DMS53 treated with DMSO at 0.1 percent for 48 hours (cell line): ENCODE results near the gene CFAP77.
"Not testable (repeated sequence)": the region's sequence is repeated elsewhere in the genome, so short reads cannot be mapped to it uniquely, and the experiment has no call there.

ENCODE experiments used
- DNase-seq: peaks from one replicate; lab custom pipeline; 2025; ENCODE audit not compliant: unreplicated experiment; lab: John Stamatoyannopoulos, UW

Gene CFAP77

DNA sequence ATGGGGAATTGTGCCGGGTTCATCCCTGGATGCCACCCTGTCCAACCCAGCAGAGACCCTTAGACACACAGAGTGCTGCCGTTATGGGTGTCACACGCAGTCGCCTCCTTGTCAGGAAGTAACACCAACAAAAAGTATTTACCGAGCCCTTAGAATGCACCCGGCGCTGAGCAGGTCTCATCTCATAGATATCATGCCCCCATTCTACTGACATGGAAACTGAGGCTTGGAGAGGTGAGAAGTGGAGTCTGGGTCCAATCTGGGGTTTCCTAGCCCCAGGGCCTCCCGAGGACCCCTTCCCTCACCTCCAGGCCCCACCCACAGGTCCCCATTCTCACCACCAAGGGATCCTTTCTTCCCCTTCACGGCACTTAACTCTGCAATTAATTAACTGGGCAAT is 135.6 kb downstream of the CFAP77 start:
- DNase-seq, result no peak

- DNase-seq, result no peak
Measured at GRCh38 chr9:132546148-132547051, 136.4 kb downstream of the CFAP77 start.

- DNase-seq, result no peak
Measured at GRCh38 chr9:132547052-132547431, 137.0 kb downstream of the CFAP77 start.

DNA sequence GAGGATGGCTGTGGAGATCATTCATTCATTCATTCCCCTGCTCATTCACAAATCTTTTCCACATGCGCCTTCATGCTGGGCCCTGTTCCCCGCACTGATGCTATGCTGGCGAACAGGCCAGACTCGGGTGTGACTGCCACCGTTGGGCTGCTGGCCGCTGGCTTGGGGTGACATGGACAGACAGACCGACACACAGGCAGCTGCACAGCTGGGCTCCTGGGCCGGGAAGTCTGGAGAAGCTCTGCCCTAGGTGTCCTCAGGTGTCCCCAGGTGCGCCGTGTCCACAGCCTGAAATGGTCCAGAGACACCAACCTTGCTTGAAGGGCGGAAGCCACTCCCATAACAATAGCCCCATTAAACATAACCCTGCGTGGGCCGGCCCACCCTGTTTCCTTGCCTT is 137.4 kb downstream of the CFAP77 start:
- no peak for DNase-seq

GRCh38 chr9:132547976-132548730 is 138.1 kb downstream of the CFAP77 start:
- no peak for DNase-seq

GRCh38 chr9:132548751-132549640 is 139.0 kb downstream of the CFAP77 start:
- no peak for DNase-seq

- no peak for DNase-seq
Measured at GRCh38 chr9:132551556-132551955, 141.5 kb downstream of the CFAP77 start.

- DNase-seq, result no peak
Measured at GRCh38 chr9:132552041-132552440, 142.0 kb downstream of the CFAP77 start.

- no peak for DNase-seq
Measured at GRCh38 chr9:132554755-132555154, 144.7 kb downstream of the CFAP77 start.

DNA sequence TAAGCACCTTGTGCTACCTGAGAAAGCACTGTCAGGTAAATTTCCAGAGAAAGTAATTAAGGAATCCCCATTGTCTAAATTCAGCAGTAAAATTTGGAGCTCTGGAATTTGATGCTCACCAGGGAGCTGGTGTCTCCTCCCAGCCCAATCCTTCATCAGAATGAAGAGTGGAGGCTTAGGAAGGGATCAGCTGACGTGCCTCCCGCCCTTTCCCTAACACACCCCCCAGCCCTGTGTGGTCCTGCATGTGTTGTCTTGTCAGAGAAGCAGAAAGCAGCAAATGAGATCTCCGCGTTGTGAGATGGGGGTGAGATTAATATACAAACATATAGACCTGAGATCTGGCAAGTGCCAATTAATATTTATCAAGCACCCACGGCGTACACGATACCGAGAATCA is 145.5 kb downstream of the CFAP77 start:
- no peak for DNase-seq

GRCh38 chr9:132556235-132556634 is 146.2 kb downstream of the CFAP77 start:
- DNase-seq, result no peak

DNA sequence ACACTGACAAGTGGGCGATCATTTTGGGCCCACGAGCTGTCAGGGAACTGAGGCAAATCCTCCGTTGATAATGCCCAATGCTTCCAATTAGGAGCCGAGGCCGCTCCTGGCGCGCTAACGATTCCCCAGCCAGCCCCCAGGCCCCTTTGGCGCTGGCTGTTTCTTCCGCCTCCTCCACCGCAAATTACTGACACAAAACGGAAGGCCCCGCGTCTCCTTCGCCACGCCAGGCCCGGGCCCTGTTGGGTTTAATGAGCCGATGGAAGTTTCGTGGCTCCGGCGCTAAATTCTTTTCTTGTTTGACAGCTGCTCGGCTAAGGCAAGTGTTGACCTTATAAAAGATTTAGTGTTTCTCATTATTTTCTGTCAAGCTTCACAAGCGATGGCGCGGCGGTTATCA is 146.7 kb downstream of the CFAP77 start:
- DNase-seq, result no peak

GRCh38 chr9:132557159-132557558 is 147.1 kb downstream of the CFAP77 start:
- no peak for DNase-seq

DNA sequence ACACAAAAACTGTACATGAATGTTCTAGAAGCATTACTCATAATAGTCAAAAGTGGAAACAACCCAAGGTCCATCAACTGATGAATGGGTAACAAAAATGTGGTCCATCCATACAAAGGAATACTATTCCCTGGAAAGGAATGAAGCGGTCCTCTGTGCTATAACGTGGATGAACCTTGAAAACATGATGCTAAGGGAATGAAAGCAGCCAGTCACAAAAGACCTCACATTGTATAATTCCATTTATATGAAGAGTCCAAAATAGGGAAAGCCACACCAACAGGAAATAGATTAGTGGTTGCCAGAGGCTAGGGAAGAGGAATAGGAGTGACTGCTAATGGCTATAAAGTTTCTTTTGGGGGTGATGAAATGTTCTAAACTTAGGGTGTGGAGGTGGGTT is 149.7 kb downstream of the CFAP77 start:
- no peak for DNase-seq

- DNase-seq, result no peak
Measured at GRCh38 chr9:132560616-132561202, 150.7 kb downstream of the CFAP77 start.

GRCh38 chr9:132562306-132562573 is 152.2 kb downstream of the CFAP77 start:
- no peak for DNase-seq

DNA sequence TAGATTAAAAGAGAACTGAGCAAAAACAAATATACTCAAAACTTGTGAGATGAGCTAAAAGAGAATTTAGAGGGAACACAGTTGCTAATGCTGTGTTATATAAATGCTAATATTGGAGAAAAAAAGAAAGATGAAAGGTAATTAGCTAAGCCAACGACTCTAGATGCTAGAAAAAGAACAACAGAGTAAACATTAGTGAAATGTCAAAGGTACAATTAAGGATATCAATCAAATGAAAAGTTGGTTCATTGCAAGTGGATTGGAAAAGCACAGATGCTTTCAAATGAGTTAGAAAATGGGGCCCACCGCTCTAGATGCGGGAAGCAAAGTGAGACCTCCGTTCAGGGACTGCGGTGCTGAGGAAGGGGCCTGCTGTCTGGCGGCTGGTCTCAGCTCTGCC is 154.5 kb downstream of the CFAP77 start:
- no peak for DNase-seq

- not testable (repeated sequence) for DNase-seq
Measured at GRCh38 chr9:132568787-132569186, 158.8 kb downstream of the CFAP77 start.

DNA sequence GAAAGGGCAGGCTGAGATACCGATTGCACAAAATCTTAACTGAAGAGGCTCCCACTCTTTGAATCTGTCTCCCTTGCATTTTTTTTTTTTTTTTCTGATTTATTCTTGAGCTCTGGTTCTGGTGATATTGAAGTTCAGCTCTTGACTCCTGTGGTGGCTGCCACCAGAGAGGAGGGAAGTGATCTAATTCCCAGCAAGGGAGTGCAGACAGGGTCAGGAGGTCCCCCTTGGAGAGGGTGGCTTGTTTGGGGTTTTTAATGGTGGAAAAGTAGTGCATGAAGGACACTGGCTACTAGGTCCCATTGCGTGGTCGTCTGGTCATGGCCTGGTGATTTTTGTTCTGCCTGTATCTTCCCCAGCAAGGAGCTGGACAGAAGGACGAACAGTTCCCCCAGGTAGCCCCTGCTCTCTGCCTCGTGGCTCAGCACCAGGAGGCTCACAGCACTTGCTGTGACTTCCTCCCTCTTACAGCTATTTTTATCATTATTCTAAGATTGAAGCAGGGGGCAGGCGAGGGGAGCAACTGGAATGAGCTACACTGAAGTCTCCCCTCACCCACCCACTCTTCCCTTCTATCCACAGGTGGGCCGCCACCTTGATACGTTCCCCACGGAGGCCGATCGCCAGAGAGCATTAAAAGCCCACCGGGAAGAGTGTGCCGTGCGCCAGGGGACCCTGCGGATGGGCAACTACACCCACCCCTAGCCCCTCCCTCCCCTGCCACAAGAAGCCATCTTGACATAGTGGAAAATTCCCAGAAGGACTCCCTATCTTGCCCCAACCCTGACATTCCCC is 162.0 kb downstream of the CFAP77 start:
- no peak for DNase-seq

DNA sequence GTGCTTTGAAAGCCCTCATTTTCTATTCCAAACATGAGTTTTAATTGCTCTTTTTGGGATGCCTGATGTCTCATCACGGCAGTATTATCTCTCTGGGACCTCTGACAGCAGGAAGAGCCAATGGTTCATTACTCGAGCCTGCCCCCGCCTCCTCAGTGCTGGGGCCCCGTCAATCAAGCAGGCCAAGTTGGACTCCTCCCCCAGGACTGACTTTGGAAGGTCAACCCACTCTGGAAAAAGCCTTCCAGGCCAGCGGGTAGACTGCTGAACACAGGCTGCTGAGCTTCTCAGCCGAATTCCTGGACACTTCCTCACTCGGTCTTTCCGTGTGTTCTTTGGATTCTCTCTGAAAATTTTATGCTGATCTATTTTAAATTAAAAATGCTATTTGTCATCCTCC is 162.9 kb downstream of the CFAP77 start:
- DNase-seq, result no peak
